ENCODE data around the gene ZNF500.

Gene ZNF500

GRCh38 chr16:4766875-4767628 is at the start of gene ZNF500:
TSS of gene ZNF500 (minus strand) at chr16:4767162. CDS start at chr16:4765978, 1,184 bp downstream.
- peak; percentile 94 for DNase-seq

GRCh38 chr16:4814542-4815173 is 47.7 kb upstream of the ZNF500 start:
- DNase-seq = no peak

GRCh38 chr16:4814046-4814445 is 47.1 kb upstream of the ZNF500 start:
- no peak for DNase-seq

GRCh38 chr16:4813251-4814003 is 46.5 kb upstream of the ZNF500 start:
- DNase-seq = no peak

GRCh38 chr16:4811773-4812172 is 44.8 kb upstream of the ZNF500 start:
- no peak for DNase-seq

GRCh38 chr16:4811242-4811641 is 44.3 kb upstream of the ZNF500 start:
- DNase-seq = no peak

- no peak for DNase-seq
Observed at GRCh38 chr16:4806280-4806679, 39.3 kb upstream of the ZNF500 start.

- DNase-seq = no peak
Observed at GRCh38 chr16:4805231-4805630, 38.3 kb upstream of the ZNF500 start.

GRCh38 chr16:4803898-4804762 is 37.2 kb upstream of the ZNF500 start:
- no peak for DNase-seq

GRCh38 chr16:4803401-4803844 is 36.5 kb upstream of the ZNF500 start:
- no peak for DNase-seq

- peak; percentile 93 for DNase-seq
Observed at GRCh38 chr16:4802659-4803287, 35.8 kb upstream of the ZNF500 start.

- DNase-seq = peak; percentile 26
Observed at GRCh38 chr16:4801962-4802658, 35.1 kb upstream of the ZNF500 start, which contains the start of gene ROGDI. TSS of gene ROGDI (minus strand) at chr16:4802633. CDS start at chr16:4802571, 62 bp downstream.

GRCh38 chr16:4801051-4801961 is 34.3 kb upstream of the ZNF500 start:
- DNase-seq = no peak

GRCh38 chr16:4800290-4801041 is 33.5 kb upstream of the ZNF500 start:
- no peak for DNase-seq

- DNase-seq = no peak
Observed at GRCh38 chr16:4799171-4799855, 32.4 kb upstream of the ZNF500 start.

GRCh38 chr16:4798456-4798855 is 31.5 kb upstream of the ZNF500 start:
- no peak for DNase-seq

GRCh38 chr16:4797805-4798252 is 30.9 kb upstream of the ZNF500 start:
- no peak for DNase-seq

- DNase-seq = no peak
Observed at GRCh38 chr16:4796982-4797804, 30.2 kb upstream of the ZNF500 start.

All from KG1 (cell line).